GM23338 (cell line): ENCODE results near the gene LYZL2. TPM values are rescaled to one million over a fixed set of nuclear protein-coding genes. Genes with fewer than 3 reads are reported as not detected.

Experiments
- ATAC-seq: fragments of 200-7000 bp; cut with Tn5 transposase; 3 replicates; pipeline ENCODE4 v1.9.1; 2020
- DNase-seq: peaks from one replicate; pipeline ENCODE4 v3.0.0-alpha.2; 2015; ENCODE audit warnings: low spot score
- H2AFZ ChIP-seq: fragments of 200-600 bp; sonication (generic); 2 replicates; pipeline ENCODE4 v1.8.0; 2016; ENCODE audit warnings: antibody characterized with exemption, mild to moderate bottlenecking, moderate library complexity
- H3F3A ChIP-seq: fragments of 200-600 bp; sonication (generic); replicated peaks from 2 replicates; pipeline ENCODE4 v1.8.0; 2017; ENCODE audit warnings: antibody characterized with exemption, mixed run types, low read depth
- H3K27ac ChIP-seq: fragments of 200-600 bp; sonication (generic); 2 replicates; pipeline ENCODE4 v1.6.1; 2016; ENCODE audit warnings: low read depth
- H3K27me3 ChIP-seq: fragments of 200-600 bp; sonication (generic); 2 replicates; pipeline ENCODE4 v1.8.0; 2016; ENCODE audit warnings: mild to moderate bottlenecking, mixed run types, moderate library complexity; ENCODE audit not compliant: insufficient read depth
- H3K36me3 ChIP-seq: fragments of 200-600 bp; sonication (generic); 2 replicates; pipeline ENCODE4 v1.8.0; 2016; ENCODE audit warnings: mild to moderate bottlenecking; ENCODE audit not compliant: insufficient read depth
- H3K4me1 ChIP-seq: fragments of 200-600 bp; sonication (generic); 2 replicates; pipeline ENCODE4 v1.8.0; 2016; ENCODE audit warnings: mild to moderate bottlenecking, moderate library complexity; ENCODE audit not compliant: insufficient read depth
- H3K4me2 ChIP-seq: fragments of 200-600 bp; sonication (generic); 2 replicates; pipeline ENCODE4 v1.7.1; 2017; ENCODE audit warnings: mixed run types
- H3K4me3 ChIP-seq: fragments of 200-600 bp; sonication (generic); 2 replicates; pipeline ENCODE4 v1.6.1; 2016; ENCODE audit warnings: mixed run types
- H3K79me2 ChIP-seq: fragments of 200-600 bp; sonication (generic); replicated peaks from 2 replicates; pipeline ENCODE4 v1.8.0; 2017; ENCODE audit warnings: mild to moderate bottlenecking; ENCODE audit not compliant: insufficient read depth
- H3K9me2 ChIP-seq: fragments of 200-600 bp; sonication (generic); 2 replicates; pipeline ENCODE4 v1.8.0; 2017; ENCODE audit not compliant: insufficient read depth
- H4K20me1 ChIP-seq: fragments of 200-600 bp; sonication (generic); replicated peaks from 2 replicates; pipeline ENCODE4 v1.8.0; 2017; ENCODE audit warnings: mild to moderate bottlenecking; ENCODE audit not compliant: insufficient read depth
- H3K27ac Mint-ChIP-seq: 2 replicates; pipeline ENCODE4 v1.8.0; 2020; ENCODE audit warnings: inconsistent platforms, mild to moderate bottlenecking, moderate library complexity, mixed read lengths
- H3K27me3 Mint-ChIP-seq: 3 replicates; pipeline ENCODE4 v1.8.0; 2022; ENCODE audit warnings: low read depth, mild to moderate bottlenecking, moderate library complexity, mixed read lengths, inconsistent platforms; ENCODE audit not compliant: insufficient read depth, poor library complexity
- H3K36me3 Mint-ChIP-seq: 3 replicates; pipeline ENCODE4 v1.8.0; 2021; ENCODE audit warnings: low read depth, mild to moderate bottlenecking, inconsistent platforms, moderate library complexity, mixed read lengths
- H3K4me1 Mint-ChIP-seq: 3 replicates; pipeline ENCODE4 v1.8.0; 2020; ENCODE audit warnings: mild to moderate bottlenecking, inconsistent platforms, mixed read lengths
- H3K4me3 Mint-ChIP-seq: 3 replicates; pipeline ENCODE4 v1.8.0; 2021; ENCODE audit warnings: moderate library complexity, mild to moderate bottlenecking, inconsistent platforms, mixed read lengths
- H3K9me3 Mint-ChIP-seq: 3 replicates; pipeline ENCODE4 v1.8.0; 2020; ENCODE audit warnings: moderate library complexity, mild to moderate bottlenecking, inconsistent platforms, mixed read lengths
- CREB1 ChIP-seq: fragments of 250-450 bp; sonication (Bioruptor Pico); IDR thresholded peaks from 2 replicates; pipeline ENCODE4 v1.5.0; 2020; ENCODE audit warnings: low read depth, mild to moderate bottlenecking, moderate library complexity
- ETS1 ChIP-seq: IDR thresholded peaks from 2 replicates; pipeline ENCODE4 v1.6.1; 2016; ENCODE audit warnings: antibody characterized with exemption
- EZH2 ChIP-seq: fragments of 200-600 bp; sonication (generic); IDR thresholded peaks from one replicate; pipeline ENCODE4 v1.8.0; 2017; ENCODE audit warnings: antibody characterized with exemption, mild to moderate bottlenecking, low read depth; ENCODE audit not compliant: unreplicated experiment
- EZH2phosphoT487 ChIP-seq: fragments of 200-600 bp; sonication (generic); IDR thresholded peaks from one replicate; pipeline ENCODE4 v1.8.1; 2018; ENCODE audit warnings: antibody characterized with exemption; ENCODE audit not compliant: unreplicated experiment
- JUNB ChIP-seq: IDR thresholded peaks from one replicate; pipeline ENCODE4 v1.6.1; 2016; ENCODE audit warnings: antibody characterized with exemption; ENCODE audit not compliant: unreplicated experiment
- NANOG ChIP-seq: IDR thresholded peaks from 2 replicates; pipeline ENCODE4 v1.6.1; 2016; ENCODE audit warnings: antibody characterized with exemption, borderline replicate concordance
- POLR2AphosphoS5 ChIP-seq: IDR thresholded peaks from 2 replicates; pipeline ENCODE4 v1.6.1; 2016; ENCODE audit warnings: antibody characterized with exemption, low read depth
- STAT1 ChIP-seq: IDR thresholded peaks from one replicate; pipeline ENCODE4 v1.6.1; 2016; ENCODE audit warnings: antibody characterized with exemption; ENCODE audit not compliant: unreplicated experiment
- ZNF331 ChIP-seq: fragments of 250-450 bp; sonication (Bioruptor Pico); IDR thresholded peaks from 2 replicates; pipeline ENCODE4 v1.5.0; 2020; ENCODE audit warnings: low read depth, mild to moderate bottlenecking, moderate library complexity
- ZNF462 ChIP-seq: fragments of 250-450 bp; sonication (Bioruptor Pico); IDR thresholded peaks from 2 replicates; pipeline ENCODE4 v1.5.0; 2020; ENCODE audit warnings: mild to moderate bottlenecking, moderate library complexity
- polyA plus RNA-seq: library from polyadenylated mRNA; unstranded; fragments of >200 nt; fragmentation: Nextera tagmentation; extraction: Ambion mirVana; gene quantifications from 2 replicates; pipeline ENCODE4 v1.2.1, GENCODE V29; 2016
- total RNA-seq: library from RNA; depleted of rRNA; stranded (reverse); fragments of >200 nt; shearing (Covaris generic); gene quantifications from 2 replicates; pipeline ENCODE4 v1.2.3, GENCODE V29; 2014

Gene LYZL2
- total and polyA plus RNA-seq, 2 experiments from 2014 or later, result not detected

GRCh38 chr10:30580676-30581075, 48.9 kb downstream of the LYZL2 start (continued):
- TF ChIP-seq ZNF462 (CRISPR knock-in tag), result no peak

GRCh38 chr10:30580241-30580640, 49.3 kb downstream of the LYZL2 start:
- Mint-ChIP-seq H3K27ac (no peak overlapping the region), H3K4me3 (no peak overlapping the region), H3K9me3 (no peaks in the 10 kb centered on the region), H3K27me3 (no peaks in the 10 kb centered on the region), H3K4me1 (peaks cover 17% of the 10 kb centered on the region), H3K36me3 (no peaks in the 10 kb centered on the region)
- H3K4me1 ChIP-seq, result peaks cover 13% of the 10 kb centered on the region; the same call in 1 of the 2 replicates
- H3K4me2 ChIP-seq, result no peak overlapping the region
- no peak overlapping the region for H3K4me3 ChIP-seq
- no peaks in the 10 kb centered on the region for H3K36me3 ChIP-seq
- H3K27ac ChIP-seq, result no peak overlapping the region
- DNase-seq (no peak), ATAC-seq (no peak)
- no peaks in the 10 kb centered on the region for H3K79me2 ChIP-seq
- TF ChIP-seq STAT1 (no peak), POLR2AphosphoS5 (no peak), ZNF462 (CRISPR knock-in tag) (no peak), ETS1 (no peak), NANOG (no peak), EZH2 (no peak), CREB1 (no peak), JUNB (no peak), EZH2phosphoT487 (no peak), ZNF331 (CRISPR knock-in tag) (no peak)
- H3K27me3 ChIP-seq, result no peaks in the 10 kb centered on the region
- 0 out of 2 replicates have a peak, but pooled peaks cover 3% of the 10 kb centered on the region for H3K9me2 ChIP-seq
- H3F3A ChIP-seq, result no peaks in the 10 kb centered on the region
- H2AFZ ChIP-seq, result peak overlapping the region; percentile 43; the same call in 1 of the 2 replicates
- H4K20me1 ChIP-seq, result no peaks in the 10 kb centered on the region
